ENCODE data around the gene RIMBP2.

RIMBP2 gene

GRCh38 chr12:130457215-130457614 is 258.9 kb downstream of the RIMBP2 start:
- TF ChIP-seq FOXP2 (optimal IDR thresholded peaks at IDR 0.05; ENCODE audit: borderline replicate concordance, extremely low read depth, extremely low read length, insufficient read depth) (no peak), TAF1 (IDR thresholded peaks at IDR 0.05; ENCODE audit: borderline replicate concordance, insufficient read depth, low read length) (no peak), SIN3A (IDR thresholded peaks at IDR 0.05; ENCODE audit: borderline replicate concordance, insufficient read depth, low read length) (no peak), REST (IDR thresholded peaks at IDR 0.05; ENCODE audit: insufficient read depth in 1 of 2, low read depth in 2 of 2, low read length in 2 of 2) (no peak), POLR2AphosphoS5 (IDR thresholded peaks at IDR 0.05; ENCODE audit: low read depth, low read length) (no peak)

- TF ChIP-seq FOXP2 (optimal IDR thresholded peaks at IDR 0.05; ENCODE audit: borderline replicate concordance, extremely low read depth, extremely low read length, insufficient read depth) (no peak), TAF1 (IDR thresholded peaks at IDR 0.05; ENCODE audit: borderline replicate concordance, insufficient read depth, low read length) (no peak), POLR2AphosphoS5 (IDR thresholded peaks at IDR 0.05; ENCODE audit: low read depth, low read length) (no peak), SIN3A (IDR thresholded peaks at IDR 0.05; ENCODE audit: borderline replicate concordance, insufficient read depth, low read length) (no peak), REST (IDR thresholded peaks at IDR 0.05; ENCODE audit: insufficient read depth in 1 of 2, low read depth in 2 of 2, low read length in 2 of 2) (no peak)
These were observed 259.5 kb downstream of the RIMBP2 start for GRCh38 chr12:130456375-130457199.

GRCh38 chr12:130455161-130455560 is 260.9 kb downstream of the RIMBP2 start:
- TF ChIP-seq REST (IDR thresholded peaks at IDR 0.05; ENCODE audit: insufficient read depth in 1 of 2, low read depth in 2 of 2, low read length in 2 of 2), result no peak
- no peak for TF ChIP-seq FOXP2 (optimal IDR thresholded peaks at IDR 0.05; ENCODE audit: borderline replicate concordance, extremely low read depth, extremely low read length, insufficient read depth)
- no peak for TF ChIP-seq POLR2AphosphoS5 (IDR thresholded peaks at IDR 0.05; ENCODE audit: low read depth, low read length)
- TF ChIP-seq SIN3A (IDR thresholded peaks at IDR 0.05; ENCODE audit: borderline replicate concordance, insufficient read depth, low read length), result no peak
- no peak for TF ChIP-seq TAF1 (IDR thresholded peaks at IDR 0.05; ENCODE audit: borderline replicate concordance, insufficient read depth, low read length)

- TF ChIP-seq SIN3A (IDR thresholded peaks at IDR 0.05; ENCODE audit: borderline replicate concordance, insufficient read depth, low read length), result no peak
- no peak for TF ChIP-seq REST (IDR thresholded peaks at IDR 0.05; ENCODE audit: insufficient read depth in 1 of 2, low read depth in 2 of 2, low read length in 2 of 2)
- TF ChIP-seq TAF1 (IDR thresholded peaks at IDR 0.05; ENCODE audit: borderline replicate concordance, insufficient read depth, low read length), result no peak
- no peak for TF ChIP-seq FOXP2 (optimal IDR thresholded peaks at IDR 0.05; ENCODE audit: borderline replicate concordance, extremely low read depth, extremely low read length, insufficient read depth)
These were observed 261.8 kb downstream of the RIMBP2 start for GRCh38 chr12:130454296-130454695.

All from PFSK-1 (cell line).